Naive thymus-derived CD8-positive, alpha-beta T cell (primary cell): Measurements from ENCODE around the gene TAS2R19. TPM values are rescaled to one million over a fixed set of nuclear protein-coding genes. Genes with fewer than 3 reads are reported as not detected.
"Not testable (repeated sequence)": the region's sequence is repeated elsewhere in the genome, so short reads cannot be mapped to it uniquely, and the experiment has no call there.

Experiments
- ATAC-seq, 2 donors: fragments of 150-1000 bp; cut with Tn5 transposase in 1 of 2; sonication (Bioruptor Pico), chemical (Tn5 transposase) in 1 of 2; 1 replicate in 1 of 2; 2 replicates in 1 of 2; pipeline ENCODE4 v1.10.0; 2021; ENCODE audit warnings: mild to moderate bottlenecking in 2 of 2, moderate library complexity in 2 of 2
- POLR2A ChIA-PET: fragments of 350-600 bp; sonication (Branson Sonifier 250); formaldehyde crosslinking; loops from one replicate; lab custom pipeline; 2021; ENCODE audit warnings: antibody characterized with exemption; lab: Charles Lee
- DNase-seq, 10 donors: peaks; one replicate each; pipeline versions ENCODE4 v3.0.0 to v3.0.0-alpha.2; 2020 to 2022
- H3K27ac Mint-ChIP-seq, 10 donors: one replicate each; pipeline ENCODE4 v1.8.0; 2020 to 2022; ENCODE audit warnings: mild to moderate bottlenecking in 10 of 10, mixed read lengths in 10 of 10, moderate library complexity in 4 of 10, inconsistent platforms in 1 of 10
- H3K27me3 Mint-ChIP-seq, 5 donors: one replicate each; pipeline ENCODE4 v1.8.0; 2021 to 2022; ENCODE audit warnings: mixed read lengths in 5 of 5
- H3K36me3 Mint-ChIP-seq, 3 donors: one replicate each; pipeline ENCODE4 v1.8.0; 2020 to 2022; ENCODE audit warnings: mixed read lengths in 3 of 3, mild to moderate bottlenecking in 2 of 3, inconsistent platforms in 1 of 3
- H3K4me1 Mint-ChIP-seq, 4 donors: one replicate each; pipeline ENCODE4 v1.8.0; 2021 to 2022; ENCODE audit warnings: mixed read lengths in 4 of 4
- H3K4me3 Mint-ChIP-seq, 10 donors: one replicate each; pipeline ENCODE4 v1.8.0; 2020 to 2022; ENCODE audit warnings: mild to moderate bottlenecking in 10 of 10, mixed read lengths in 10 of 10, moderate library complexity in 6 of 10, inconsistent platforms in 1 of 10
- H3K9me3 Mint-ChIP-seq, 9 donors: one replicate each; pipeline ENCODE4 v1.8.0; 2020 to 2022; ENCODE audit warnings: mixed read lengths in 9 of 9, mild to moderate bottlenecking in 3 of 9, inconsistent platforms in 1 of 9, moderate library complexity in 1 of 9
- polyA plus RNA-seq, 3 donors: library from polyadenylated mRNA; unstranded; fragments of 300-500 nt; fragmentation: Illumina TruSeq; gene quantifications; one replicate each; pipeline ENCODE4 v1.2.3, GENCODE V29; 2021
- total RNA-seq, 8 experiments: library from RNA in 2 of 8; stranded (reverse) in 2 of 8; gene quantifications; one replicate each; pipeline ENCODE4 v1.2.3 and lab custom pipeline; 2021 to 2026

The TAS2R19 gene, protein sequence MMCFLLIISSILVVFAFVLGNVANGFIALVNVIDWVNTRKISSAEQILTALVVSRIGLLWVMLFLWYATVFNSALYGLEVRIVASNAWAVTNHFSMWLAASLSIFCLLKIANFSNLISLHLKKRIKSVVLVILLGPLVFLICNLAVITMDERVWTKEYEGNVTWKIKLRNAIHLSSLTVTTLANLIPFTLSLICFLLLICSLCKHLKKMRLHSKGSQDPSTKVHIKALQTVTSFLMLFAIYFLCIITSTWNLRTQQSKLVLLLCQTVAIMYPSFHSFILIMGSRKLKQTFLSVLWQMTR
- 1 to 10 TPM; 3.9 to 4.7 TPM for total RNA-seq
- under 1 TPM in 1 of 3 donors, not detected in 2; 0.22 TPM for polyA plus RNA-seq
- 0.50 to 2.0 (median 1.5) reads per million in 6 experiments for total RNA-seq (lab: John Stamatoyannopoulos, UW)

DNA sequence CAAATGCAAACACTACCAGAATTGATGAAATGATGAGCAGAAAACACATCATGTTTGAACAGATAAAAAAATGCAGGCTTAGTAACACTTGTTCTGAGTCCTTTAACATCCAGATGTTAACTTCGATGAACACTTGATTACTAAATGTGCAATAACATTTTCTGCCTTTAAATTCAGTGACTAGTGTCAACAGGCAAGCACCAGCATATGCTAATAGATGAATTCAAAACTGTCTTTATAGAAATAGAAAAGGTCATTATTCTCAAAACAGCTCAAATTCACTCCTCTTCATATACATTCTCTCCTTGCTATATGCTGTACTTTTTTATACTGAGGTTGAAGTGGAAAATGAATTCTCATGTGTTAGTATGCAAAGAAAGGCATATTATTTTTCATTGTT, at the start of gene TAS2R19:
TAS2R19 (minus strand) TSS at position 101 of the 400 bp plus-strand sequence; CDS start at position 52, 49 bp downstream.
- ATAC-seq (no peak), DNase-seq (no peak)
- Mint-ChIP-seq H3K9me3 (peaks cover 0 to 10% (median 7%) of the 10 kb centered on the region in 9 donors), H3K36me3 (peaks cover 10 to 38% (median 29%) of the 10 kb centered on the region in 3 donors), H3K4me1 (peaks cover 0 to 13% (median 7%) of the 10 kb centered on the region in 4 donors), H3K27me3 (no peaks in the 10 kb centered on the region), H3K4me3 (no peak within 1 kb of the TSS), H3K27ac (no peak within 1 kb of the TSS)
- POLR2A ChIA-PET, result no interaction called here

DNA sequence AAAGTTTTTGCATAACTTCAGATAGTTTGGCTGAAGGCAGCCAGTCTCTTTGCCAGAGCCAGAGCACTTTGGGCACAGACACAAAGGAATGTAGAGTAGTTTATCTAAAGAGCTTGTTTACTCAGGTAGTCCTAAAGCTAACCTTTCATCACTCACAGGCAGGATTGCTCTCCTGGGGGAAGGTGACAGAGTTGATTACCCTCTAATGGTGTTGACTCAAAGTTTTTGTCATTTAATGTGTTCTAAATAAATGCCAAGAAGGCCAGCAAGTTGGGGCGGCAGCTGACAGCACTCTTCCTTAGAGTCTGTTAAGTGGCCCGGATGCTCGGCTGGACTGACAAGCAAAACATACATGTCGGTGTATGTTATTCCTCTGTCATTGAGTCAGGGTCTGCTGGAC, 49.0 kb upstream of the TAS2R19 start:
- POLR2A ChIA-PET, result no interaction called here
- H3K27ac Mint-ChIP-seq, result no peak overlapping the region

DNA sequence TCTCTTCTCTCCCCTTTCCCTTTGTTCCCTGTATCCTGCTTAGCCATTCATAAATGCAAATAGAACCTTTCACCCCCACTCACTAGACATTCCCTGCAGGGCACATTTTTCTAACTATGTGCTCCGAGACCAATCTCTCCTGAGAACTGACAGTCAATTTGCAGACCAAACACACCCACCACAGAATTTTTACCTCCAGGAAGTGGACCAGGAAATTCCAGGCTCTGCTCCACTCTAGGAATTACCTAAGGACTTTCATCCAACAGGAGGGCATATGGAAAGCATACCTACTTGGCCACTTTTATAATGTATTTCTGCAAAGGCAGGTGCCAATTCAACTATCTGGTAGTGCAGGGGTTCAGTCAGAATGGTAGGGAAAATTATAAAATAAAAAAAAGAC, 48.6 kb upstream of the TAS2R19 start:
- no peak overlapping the region for H3K27ac Mint-ChIP-seq

More for the DNA sequence above, 49.0 kb upstream of the TAS2R19 start:
- peaks cover 0 to 27% (median 13%) of the 10 kb centered on the region in 3 donors for H3K36me3 Mint-ChIP-seq
- ATAC-seq (no peak), DNase-seq (no peak)
- no peaks in the 10 kb centered on the region for H3K27me3 Mint-ChIP-seq
- no peak overlapping the region for H3K4me3 Mint-ChIP-seq
- H3K4me1 Mint-ChIP-seq, result peaks cover 6 to 12% (median 10%) of the 10 kb centered on the region in 4 donors
- no peaks in the 10 kb centered on the region for H3K9me3 Mint-ChIP-seq

DNA sequence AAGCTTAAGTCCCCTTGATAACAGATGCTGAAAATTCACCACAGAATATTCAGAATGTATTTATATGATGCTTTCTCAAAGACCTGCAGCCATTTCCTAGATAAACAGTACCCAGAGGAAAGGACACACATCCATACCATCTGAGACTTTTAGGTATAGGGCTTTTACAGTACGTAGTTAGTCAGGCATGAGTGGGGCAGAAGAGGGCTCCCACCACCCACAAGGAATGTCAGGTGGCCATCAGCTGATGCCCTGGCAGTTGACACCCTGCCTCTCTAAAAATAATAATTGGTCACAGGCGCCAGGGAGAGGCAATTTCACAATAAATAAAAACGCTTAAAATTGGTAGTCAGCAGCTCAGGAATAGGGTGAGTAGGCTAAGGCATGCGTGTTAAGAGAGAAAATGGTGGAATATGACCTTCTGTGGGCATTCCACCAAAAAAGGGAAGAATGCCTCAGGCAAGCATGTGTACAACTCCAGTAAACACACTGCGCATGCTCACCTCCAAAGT, 47.5 kb upstream of the TAS2R19 start:
- no peak for DNase-seq
- no peak for ATAC-seq
- Mint-ChIP-seq H3K27me3 (no peaks in the 10 kb centered on the region), H3K9me3 (peaks cover 0 to 13% (median 0%) of the 10 kb centered on the region in 9 donors), H3K36me3 (peaks cover 0 to 37% (median 17%) of the 10 kb centered on the region in 3 donors), H3K27ac (no peak overlapping the region), H3K4me3 (no peak overlapping the region), H3K4me1 (peaks cover 9 to 17% (median 13%) of the 10 kb centered on the region in 4 donors)
- POLR2A ChIA-PET, result no interaction called here

More for the DNA sequence above, 48.6 kb upstream of the TAS2R19 start:
- POLR2A ChIA-PET, result no interaction called here
- Mint-ChIP-seq H3K4me1 (peaks cover 6 to 13% (median 10%) of the 10 kb centered on the region in 4 donors), H3K9me3 (peaks cover 0 to 4% (median 0%) of the 10 kb centered on the region in 9 donors), H3K36me3 (peaks cover 0 to 27% (median 13%) of the 10 kb centered on the region in 3 donors), H3K27me3 (no peaks in the 10 kb centered on the region), H3K4me3 (no peak overlapping the region)
- no peak for ATAC-seq
- DNase-seq, result no peak

DNA sequence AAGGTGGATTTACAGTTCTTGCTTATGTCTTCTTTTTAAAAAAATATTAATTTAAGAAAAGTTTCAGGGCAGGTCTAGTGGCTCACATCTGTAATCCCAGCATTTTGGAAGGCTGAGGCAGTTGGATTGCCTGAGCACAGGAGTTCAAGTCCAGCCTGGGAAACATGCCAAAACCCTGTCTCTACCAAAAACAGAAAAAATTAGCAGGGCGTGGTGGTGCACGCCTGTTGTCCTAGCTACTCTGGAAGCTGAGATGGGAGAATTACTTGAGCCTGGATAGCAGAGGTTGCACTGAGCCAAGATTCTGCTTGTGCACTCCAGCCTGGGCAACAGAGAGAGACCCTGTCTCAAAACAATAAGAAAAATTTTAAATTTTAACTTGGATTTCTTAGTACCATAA, 45.1 kb upstream of the TAS2R19 start:
- Mint-ChIP-seq H3K9me3 (peaks cover 0 to 13% (median 0%) of the 10 kb centered on the region in 9 donors), H3K27me3 (no peaks in the 10 kb centered on the region), H3K4me1 (peaks cover 5 to 23% (median 15%) of the 10 kb centered on the region in 4 donors), H3K4me3 (no peak overlapping the region), H3K27ac (no peak overlapping the region), H3K36me3 (peaks cover 0 to 40% (median 13%) of the 10 kb centered on the region in 3 donors)
- DNase-seq (no peak), ATAC-seq (no peak)
- POLR2A ChIA-PET, result no interaction called here

DNA sequence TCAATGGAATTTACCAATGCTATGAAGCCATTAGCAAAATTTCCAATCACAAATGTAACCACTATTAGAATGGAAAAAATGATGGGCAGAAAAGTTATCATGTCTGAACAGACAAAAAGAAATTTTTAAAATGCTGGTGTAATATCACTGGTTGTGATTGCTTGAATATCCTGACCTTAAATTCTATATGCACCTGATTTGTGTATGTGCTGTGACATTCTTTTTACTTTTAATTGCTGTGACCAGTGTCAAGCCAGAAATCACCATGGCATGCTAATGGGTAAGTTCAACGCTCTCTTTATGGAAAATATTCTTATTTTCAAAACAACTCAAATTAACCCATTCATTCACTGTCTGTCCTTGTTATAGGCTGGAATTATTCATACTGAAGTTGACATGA, 39.8 kb upstream of the TAS2R19 start, which contains the start of gene TAS2R46:
TAS2R46 (minus strand) TSS at position 101 of the 400 bp plus-strand sequence; CDS start at position 101, 0 bp downstream.
- H3K4me3 Mint-ChIP-seq, H3K27me3 Mint-ChIP-seq, ATAC-seq, POLR2A ChIA-PET, DNase-seq: not testable (repeated sequence)
- Mint-ChIP-seq H3K4me1 (peaks cover 12 to 36% (median 25%) of the 10 kb centered on the region in 4 donors), H3K36me3 (peaks cover 0 to 20% (median 11%) of the 10 kb centered on the region in 3 donors), H3K27ac (peak within 1 kb of the TSS in 3 of 10 donors; percentile 0 to 24 (median 5)), H3K9me3 (peaks cover 0 to 13% (median 0%) of the 10 kb centered on the region in 9 donors)

DNA sequence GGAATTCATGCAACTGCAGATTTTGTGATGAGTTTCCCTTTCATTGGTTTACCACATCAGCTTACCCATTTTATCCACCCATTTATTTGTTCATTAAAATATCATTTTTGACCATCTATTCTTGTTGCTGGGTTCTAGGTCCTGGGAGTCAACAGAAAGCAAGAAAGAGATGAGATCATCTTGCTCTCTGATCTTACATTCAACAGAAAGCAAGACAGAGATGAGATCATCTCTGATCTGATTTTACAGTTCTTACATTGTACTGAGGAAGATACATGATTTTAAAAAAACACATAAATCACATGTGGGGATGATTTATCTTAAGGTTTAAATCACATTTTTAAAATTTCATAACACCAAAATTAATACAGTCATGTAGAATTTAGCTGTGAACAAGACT, 37.4 kb upstream of the TAS2R19 start:
- H3K9me3 Mint-ChIP-seq, result peaks cover 0 to 5% (median 0%) of the 10 kb centered on the region in 9 donors
- POLR2A ChIA-PET, result no interaction called here
- DNase-seq (no peak), ATAC-seq (no peak)
- peaks cover 0 to 26% (median 17%) of the 10 kb centered on the region in 3 donors for H3K36me3 Mint-ChIP-seq
- no peak overlapping the region for H3K4me3 Mint-ChIP-seq
- H3K27ac Mint-ChIP-seq, result no peak overlapping the region
- no peaks in the 10 kb centered on the region for H3K27me3 Mint-ChIP-seq
- H3K4me1 Mint-ChIP-seq, result peaks cover 9 to 29% (median 20%) of the 10 kb centered on the region in 4 donors

DNA sequence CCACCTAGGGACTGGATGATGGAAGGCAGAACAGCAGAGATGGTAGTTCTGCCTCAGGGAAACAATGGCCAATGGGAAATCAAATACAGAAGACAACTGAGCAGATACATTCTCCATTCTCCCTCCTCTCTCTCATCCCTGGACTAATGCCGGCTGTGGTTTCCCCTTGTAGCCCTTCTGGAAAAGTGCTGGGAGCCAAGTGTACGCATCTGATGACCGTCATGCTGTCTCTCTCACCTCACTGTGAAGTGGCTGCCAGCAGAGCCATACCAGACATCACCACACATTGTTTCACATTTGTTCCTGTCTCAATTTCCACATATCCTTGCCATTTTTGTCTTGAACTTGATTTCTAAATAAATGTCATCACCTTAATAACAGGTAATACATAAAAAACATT, 36.6 kb upstream of the TAS2R19 start:
- ATAC-seq (no peak), DNase-seq (no peak)
- peaks cover 0 to 5% (median 0%) of the 10 kb centered on the region in 9 donors for H3K9me3 Mint-ChIP-seq
- POLR2A ChIA-PET, result no interaction called here
- no peak overlapping the region for H3K4me3 Mint-ChIP-seq
- H3K27ac Mint-ChIP-seq, result peak overlapping the region in 1 of 10 donors; percentile 71
- no peaks in the 10 kb centered on the region for H3K27me3 Mint-ChIP-seq
- peaks cover 9 to 25% (median 18%) of the 10 kb centered on the region in 4 donors for H3K4me1 Mint-ChIP-seq
- peaks cover 0 to 23% (median 17%) of the 10 kb centered on the region in 3 donors for H3K36me3 Mint-ChIP-seq

DNA sequence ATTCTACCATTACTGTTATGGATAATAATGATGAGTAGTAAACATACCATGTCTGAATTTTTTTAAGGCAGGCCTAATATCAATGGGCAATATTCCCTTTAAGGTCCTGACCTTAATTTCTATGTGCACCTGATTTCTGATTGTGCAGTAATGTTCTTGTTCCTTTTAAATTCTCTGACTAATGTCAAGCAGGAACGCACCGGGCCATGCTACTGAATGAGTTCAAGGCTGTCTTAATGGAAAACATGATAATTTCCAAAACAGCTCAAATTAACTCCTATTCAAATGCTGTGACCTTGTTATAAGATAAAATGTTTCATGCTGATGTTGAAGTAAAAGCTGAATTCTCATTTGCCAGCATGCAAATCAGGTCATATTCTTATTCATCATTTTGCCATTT, 32.9 kb upstream of the TAS2R19 start:
- POLR2A ChIA-PET, result no interaction called here
- Mint-ChIP-seq H3K9me3 (peaks cover 9 to 36% (median 15%) of the 10 kb centered on the region in 9 donors), H3K27ac (no peak overlapping the region), H3K4me3 (no peak overlapping the region), H3K4me1 (peaks cover 4 to 9% (median 6%) of the 10 kb centered on the region in 4 donors), H3K27me3 (no peaks in the 10 kb centered on the region), H3K36me3 (peaks cover 25 to 48% (median 26%) of the 10 kb centered on the region in 3 donors)
- ATAC-seq (no peak), DNase-seq (no peak)

DNA sequence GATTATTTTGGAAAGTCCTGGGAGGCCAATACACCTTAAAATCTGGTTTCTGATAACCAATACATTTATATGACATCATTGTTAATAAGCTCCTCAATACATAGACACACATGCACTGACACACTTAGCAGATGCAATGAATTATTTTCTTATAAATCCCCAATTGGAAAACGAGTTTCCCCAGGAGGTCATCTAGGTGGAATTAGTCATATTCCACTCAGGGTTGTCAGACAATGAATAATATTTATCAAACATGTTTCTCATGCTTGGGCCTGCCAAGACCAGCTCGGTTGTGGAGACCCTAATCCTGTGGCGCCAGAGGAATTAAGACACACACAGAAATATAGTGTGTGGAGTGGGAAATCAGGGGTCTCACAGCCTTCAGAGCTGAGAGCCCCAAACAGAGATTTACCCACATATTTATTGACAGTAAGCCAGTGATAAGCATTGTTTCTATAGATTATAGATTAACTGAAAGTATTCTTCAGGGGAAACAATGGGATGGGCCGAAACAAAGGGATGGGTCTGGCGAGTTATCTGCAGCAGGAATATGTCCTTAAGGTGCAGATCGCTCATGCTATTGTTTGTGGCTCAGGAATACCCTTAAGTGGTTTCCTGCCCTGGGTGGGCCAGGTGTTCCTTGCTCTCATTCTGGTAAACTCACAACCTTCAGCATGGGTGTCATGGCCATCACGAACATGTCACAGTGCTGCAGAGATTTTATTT, 27.5 kb upstream of the TAS2R19 start:
- Mint-ChIP-seq H3K27ac (peak overlapping the region in 1 of 10 donors; percentile 65), H3K9me3 (peaks cover 5 to 46% (median 16%) of the 10 kb centered on the region in 9 donors), H3K4me1 (peaks cover 0 to 26% (median 5%) of the 10 kb centered on the region in 4 donors), H3K36me3 (peaks cover 44 to 69% (median 47%) of the 10 kb centered on the region in 3 donors)
- POLR2A ChIA-PET, result interaction anchor here (0.6 kb wide), 1 partner anchor 1115 kb away, joined by 3 read pairs; no protein-coding TSS in a partner anchor
- not testable (repeated sequence) for DNase-seq, H3K4me3 Mint-ChIP-seq, H3K27me3 Mint-ChIP-seq, ATAC-seq

DNA sequence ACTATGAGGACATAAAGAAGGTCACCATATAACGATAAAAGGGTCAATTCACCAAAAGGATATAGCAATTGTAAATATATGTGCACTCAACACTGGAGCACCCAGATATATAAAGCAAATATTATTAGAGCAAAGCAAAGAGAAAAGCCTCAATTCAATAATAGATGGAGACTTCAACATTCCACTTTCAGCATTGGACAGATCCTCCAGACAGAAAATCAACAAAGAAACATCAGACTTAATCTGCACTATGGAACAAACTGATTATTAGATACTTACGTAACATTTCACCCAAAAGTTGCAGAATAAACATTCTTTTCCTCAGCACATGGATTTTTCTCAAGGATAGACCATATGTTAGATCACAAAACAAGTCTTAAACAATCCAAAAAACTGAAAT, 18.9 kb upstream of the TAS2R19 start:
- ATAC-seq, POLR2A ChIA-PET: not testable (repeated sequence)

DNA sequence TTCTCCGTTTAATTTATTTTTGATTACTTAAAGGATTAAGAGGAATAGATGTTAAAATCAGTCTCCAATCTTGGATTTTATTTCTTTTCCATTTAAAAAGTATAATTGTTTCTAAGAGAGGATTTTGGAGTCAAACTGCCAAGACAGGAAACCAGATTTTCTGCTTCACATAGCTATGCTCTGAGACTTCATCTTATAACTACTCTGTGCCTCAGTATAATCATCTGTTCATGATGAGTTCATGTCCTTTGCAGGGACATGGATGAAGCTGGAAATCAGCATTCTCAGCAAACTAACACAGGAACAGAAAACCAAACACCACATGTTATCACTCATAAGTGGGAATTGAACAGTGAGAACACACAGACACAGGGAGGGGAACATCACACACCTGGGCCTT, 17.7 kb upstream of the TAS2R19 start:
- no peak for ATAC-seq
- Mint-ChIP-seq H3K4me1 (peaks cover 2 to 14% (median 8%) of the 10 kb centered on the region in 4 donors), H3K27me3 (no peaks in the 10 kb centered on the region), H3K27ac (no peak overlapping the region), H3K9me3 (peaks cover 0 to 14% (median 4%) of the 10 kb centered on the region in 9 donors), H3K36me3 (peaks cover 42 to 66% (median 58%) of the 10 kb centered on the region in 3 donors), H3K4me3 (no peak overlapping the region)
- POLR2A ChIA-PET, result no interaction called here
- no peak for DNase-seq

More for the DNA sequence above, 18.9 kb upstream of the TAS2R19 start:
- peaks cover 43 to 68% (median 62%) of the 10 kb centered on the region in 3 donors for H3K36me3 Mint-ChIP-seq
- peaks cover 2 to 16% (median 9%) of the 10 kb centered on the region in 4 donors for H3K4me1 Mint-ChIP-seq
- not testable (repeated sequence) for H3K27me3 Mint-ChIP-seq, H3K4me3 Mint-ChIP-seq, DNase-seq
- H3K9me3 Mint-ChIP-seq, result peaks cover 0 to 14% (median 4%) of the 10 kb centered on the region in 9 donors
- peak overlapping the region in 3 of 10 donors; percentile 23 to 51 (median 39) for H3K27ac Mint-ChIP-seq
